DOHH2 (cell line): Measurements from ENCODE around the gene FAM131C.

Experiments used
- H3F3A ChIP-seq: fragments of 200-600 bp; sonication (generic), shearing (Covaris generic); 2 replicates; pipeline ENCODE4 v1.6.0; 2016; ENCODE audit warnings: antibody characterized with exemption, mild to moderate bottlenecking; ENCODE audit not compliant: control insufficient read depth, insufficient read depth
- H3K27ac ChIP-seq: fragments of 200-600 bp; sonication (generic); 2 replicates; pipeline ENCODE4 v1.5.1; 2014; ENCODE audit warnings: low read depth, mild to moderate bottlenecking, low read length, moderate library complexity
- H3K27me3 ChIP-seq: fragments of 200-600 bp; sonication (generic); 2 replicates; pipeline ENCODE4 v1.6.1; 2014; ENCODE audit warnings: mild to moderate bottlenecking, low read length, mixed read lengths; ENCODE audit not compliant: control insufficient read depth
- H3K36me3 ChIP-seq: fragments of 200-600 bp; sonication (generic); 2 replicates; pipeline ENCODE4 v1.6.1; 2014; ENCODE audit warnings: mild to moderate bottlenecking, low read length, moderate library complexity, mixed read lengths; ENCODE audit not compliant: control insufficient read depth
- H3K4me1 ChIP-seq: fragments of 200-600 bp; sonication (generic); 2 replicates; pipeline ENCODE4 v1.6.1; 2014; ENCODE audit warnings: mild to moderate bottlenecking, low read length, mixed read lengths; ENCODE audit not compliant: control insufficient read depth
- H3K4me2 ChIP-seq: fragments of 200-600 bp; sonication (generic); 2 replicates; pipeline ENCODE4 v1.6.0; 2014; ENCODE audit warnings: mild to moderate bottlenecking, low read length, moderate library complexity
- H3K4me3 ChIP-seq: fragments of 200-600 bp; sonication (generic); 2 replicates; pipeline ENCODE4 v1.5.1; 2014; ENCODE audit warnings: mild to moderate bottlenecking, low read length, mixed read lengths
- H3K79me2 ChIP-seq: fragments of 200-600 bp; sonication (generic); 2 replicates; pipeline ENCODE4 v1.6.1; 2014; ENCODE audit warnings: mild to moderate bottlenecking, low read length, mixed read lengths; ENCODE audit not compliant: control insufficient read depth
- H3K9me2 ChIP-seq: fragments of 200-600 bp; sonication (generic); replicated peaks from 2 replicates; pipeline ENCODE4 v1.6.1; 2014; ENCODE audit warnings: mild to moderate bottlenecking, low read length, mixed read lengths; ENCODE audit not compliant: control insufficient read depth
- H3K9me3 ChIP-seq: fragments of 200-600 bp; sonication (generic); 2 replicates; pipeline ENCODE4 v1.6.1; 2014; ENCODE audit warnings: antibody characterized with exemption, low read length, mixed read lengths; ENCODE audit not compliant: control insufficient read depth, insufficient read depth
- H4K20me1 ChIP-seq: fragments of 200-600 bp; sonication (generic); 2 replicates; pipeline ENCODE4 v1.6.0; 2014; ENCODE audit warnings: low read depth, mild to moderate bottlenecking, antibody characterized with exemption, low read length, moderate library complexity; ENCODE audit not compliant: control insufficient read depth, insufficient read depth
- CTCF ChIP-seq: fragments of 200-600 bp; sonication (generic); IDR thresholded peaks from one replicate; pipeline ENCODE4 v1.5.1; 2014; ENCODE audit warnings: antibody characterized with exemption, mild to moderate bottlenecking, low read depth, low read length; ENCODE audit not compliant: poor library complexity, severe bottlenecking
- EZH2phosphoT487 ChIP-seq: fragments of 200-600 bp; sonication (generic); IDR thresholded peaks from 2 replicates; pipeline ENCODE4 v1.6.1; 2017; ENCODE audit warnings: borderline replicate concordance, mild to moderate bottlenecking, antibody characterized with exemption, low read length, moderate library complexity, mixed read lengths

FAM131C gene

DNA sequence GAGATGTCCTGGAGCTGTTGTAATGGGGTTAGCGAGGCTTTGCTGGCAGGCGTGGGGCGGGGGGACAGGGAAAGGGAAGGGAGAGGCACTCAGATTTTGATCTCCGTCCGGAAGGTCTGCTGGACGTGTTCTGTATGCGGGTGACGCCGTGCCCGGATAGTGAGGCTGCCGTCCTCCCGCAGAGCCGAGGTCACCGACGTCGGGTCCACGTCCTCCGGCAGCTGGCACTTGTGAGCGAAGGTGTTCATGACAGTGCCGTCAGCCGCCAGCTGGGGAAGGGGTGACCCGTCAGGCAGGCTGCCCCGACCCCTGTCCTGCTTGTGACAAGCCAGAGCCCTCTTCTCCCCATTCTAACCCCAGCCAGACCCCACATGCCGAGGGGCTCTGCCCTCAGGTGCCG lies 58.0 kb downstream of the FAM131C start:
- TF ChIP-seq EZH2phosphoT487 (no peak), CTCF (no peak)
- H3K79me2 ChIP-seq: no peaks in the 10 kb centered on the region
- H3K27ac ChIP-seq: no peak overlapping the region
- no peaks in the 10 kb centered on the region for H3F3A ChIP-seq
- H3K9me3 ChIP-seq: no peaks in the 10 kb centered on the region
- H3K4me2 ChIP-seq: no peak overlapping the region
- H3K4me3 ChIP-seq: no peak overlapping the region
- H3K9me2 ChIP-seq: no peaks in the 10 kb centered on the region
- peaks cover 32% of the 10 kb centered on the region for H3K4me1 ChIP-seq
- peaks cover 24% of the 10 kb centered on the region for H3K27me3 ChIP-seq
- no peaks in the 10 kb centered on the region for H3K36me3 ChIP-seq
- no peaks in the 10 kb centered on the region for H4K20me1 ChIP-seq

DNA sequence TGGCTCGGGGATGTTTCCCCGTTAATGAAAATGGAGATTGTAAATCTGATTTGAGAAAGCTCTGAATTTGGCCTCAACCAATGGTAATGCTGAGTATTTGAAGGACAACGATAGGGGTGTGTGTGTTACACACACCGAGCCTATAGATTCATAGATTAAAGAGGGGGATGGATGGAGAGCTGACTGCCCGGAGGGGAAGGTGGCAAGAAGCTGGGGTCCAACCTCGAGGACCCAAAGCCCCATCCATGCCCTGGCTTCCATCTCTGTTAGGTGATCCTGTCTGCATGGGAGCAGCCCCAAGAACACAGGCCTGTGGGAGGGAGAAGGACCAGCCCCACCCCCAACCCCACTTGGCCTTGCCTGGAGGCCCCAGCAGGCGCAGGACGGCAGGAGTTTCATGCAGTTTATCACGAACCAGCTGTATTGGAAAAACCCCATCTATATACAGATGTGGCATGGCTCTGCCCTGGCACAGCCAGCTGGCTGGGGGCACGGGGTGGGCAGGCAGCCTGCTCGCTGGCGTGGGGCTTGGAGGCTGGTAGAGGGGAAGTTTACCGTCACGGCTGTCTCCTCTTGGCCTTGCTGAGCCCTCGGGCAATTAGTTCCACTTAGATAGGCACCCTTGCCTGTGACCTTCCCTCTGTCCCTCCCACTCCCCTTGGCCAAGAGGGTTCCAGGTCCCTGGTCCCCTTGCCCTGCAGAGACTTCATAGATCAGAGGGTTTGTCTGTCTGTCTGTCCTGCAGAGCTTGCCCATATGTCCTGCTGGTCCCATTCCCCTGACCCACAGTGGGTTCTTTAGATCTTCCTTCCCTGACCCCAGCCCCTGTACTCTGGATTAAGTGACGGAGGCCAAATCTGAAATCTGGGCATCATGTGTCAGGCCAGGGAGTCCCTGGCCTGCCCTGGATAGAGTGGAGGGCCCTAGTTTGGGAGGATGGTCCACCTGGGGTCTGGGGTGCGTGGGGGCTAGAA lies 58.7 kb downstream of the FAM131C start:
- Histone ChIP-seq H3K27ac (no peak overlapping the region), H3F3A (no peaks in the 10 kb centered on the region), H3K27me3 (peaks cover 20% of the 10 kb centered on the region), H3K4me2 (peak overlapping the region; percentile 28), H3K4me1 (peaks cover 32% of the 10 kb centered on the region), H4K20me1 (no peaks in the 10 kb centered on the region), H3K9me3 (no peaks in the 10 kb centered on the region), H3K79me2 (no peaks in the 10 kb centered on the region), H3K36me3 (no peaks in the 10 kb centered on the region), H3K9me2 (no peaks in the 10 kb centered on the region), H3K4me3 (no peak overlapping the region)
- TF ChIP-seq CTCF: no peak
- no peak for TF ChIP-seq EZH2phosphoT487

- Histone ChIP-seq H3K27me3 (peaks cover 20% of the 10 kb centered on the region), H3K36me3 (no peaks in the 10 kb centered on the region), H3K4me3 (no peak overlapping the region), H3K4me2 (no peak overlapping the region), H3K79me2 (no peaks in the 10 kb centered on the region), H3K27ac (no peak overlapping the region), H3K4me1 (peaks cover 32% of the 10 kb centered on the region), H3K9me3 (no peaks in the 10 kb centered on the region), H4K20me1 (no peaks in the 10 kb centered on the region), H3F3A (no peaks in the 10 kb centered on the region), H3K9me2 (no peaks in the 10 kb centered on the region)
- no peak for TF ChIP-seq EZH2phosphoT487
- no peak for TF ChIP-seq CTCF
Observed at GRCh38 chr1:16013908-16014258, 59.6 kb downstream of the FAM131C start.
